ENCODE measurements around the gene DEPDC7.

- TF ChIP-seq ETV6 (CRISPR knock-in tag; conservative IDR thresholded peaks at IDR 0.05) (no peak), SIX1 (CRISPR knock-in tag; IDR thresholded peaks at IDR 0.05; ENCODE audit: borderline replicate concordance) (no peak), SMC3 (IDR thresholded peaks at IDR 0.05; ENCODE audit: low read length) (no peak)
Observed at GRCh38 chr11:33064033-33064825, 48.6 kb downstream of the DEPDC7 start.
